K562 (cell line): Measurements from ENCODE around the gene NENF. TPM values are rescaled to one million over a fixed set of nuclear protein-coding genes. Genes with fewer than 3 reads are reported as not detected.

Experiments used
- FOXK1 ChIP-seq: sonication (generic); formaldehyde crosslinking; IDR thresholded peaks from 2 replicates; pipeline ENCODE4 v1.8.0; 2022; ENCODE audit warnings: missing genetic modification reagents, mild to moderate bottlenecking, borderline replicate concordance
- GABPB1 ChIP-seq: sonication (generic); formaldehyde crosslinking; IDR thresholded peaks from 2 replicates; pipeline ENCODE4 v1.8.0; 2022; ENCODE audit warnings: mild to moderate bottlenecking, missing genetic modification reagents
- NR4A1 ChIP-seq, 2 experiments: fragments of 250-450 bp in 1 of 2; fragments of 450-650 bp in 1 of 2; sonication (Bioruptor Pico) in 1 of 2; IDR thresholded peaks; 2 replicates each; pipeline versions ENCODE4 v1.4.0 to v1.6.1; 2016 to 2020; ENCODE audit warnings: mild to moderate bottlenecking in 2 of 2, missing compliant biosample characterization in 1 of 2, missing genetic modification characterization in 1 of 2, moderate library complexity in 1 of 2
- ZNF41 ChIP-seq: fragments of 250-450 bp; sonication (Bioruptor Pico); conservative IDR thresholded peaks from 2 replicates; pipeline ENCODE4 v1.4.0; 2020; ENCODE audit warnings: mild to moderate bottlenecking
- polyA plus RNA-seq, 8 experiments: library from polyadenylated mRNA; depleted of rRNA in 4 of 8; stranded (reverse) in 5 of 8; unstranded in 3 of 8; fragments of >200 nt; fragmentation: Nextera tagmentation in 2 of 8; fragmentation: Illumina TruSeq in 1 of 8; extraction: Ambion mirVana in 2 of 8; extraction: Trizol in 1 of 8; gene quantifications; 2 replicates each; pipeline versions ENCODE4 v1.2.1 to v1.2.3, GENCODE V29; 2011 to 2014; ENCODE audit warnings: inconsistent platforms in 1 of 8, missing spikeins in 1 of 8
- total RNA-seq, 7 experiments: library from RNA; depleted of rRNA in 6 of 7; stranded (reverse); fragments of >200 nt in 6 of 7; fragmentation: Illumina TruSeq in 2 of 7; extraction: Trizol in 2 of 7; gene quantifications; 2 replicates each; pipeline versions ENCODE4 v1.2.1 to v1.2.3, GENCODE V29; 2011 to 2021; ENCODE audit warnings: low replicate concordance in 1 of 7
- TF ChIP-seq, protein P1 (sequence below), 2 experiments: fragments of 450-650 bp in 1 of 2; sonication (generic) in 1 of 2; formaldehyde crosslinking in 1 of 2; IDR thresholded peaks; 2 replicates each; pipeline versions ENCODE4 v1.7.1 to v1.9.0; 2016 to 2022; ENCODE audit warnings: inconsistent platforms in 1 of 2, mild to moderate bottlenecking in 1 of 2, missing genetic modification reagents in 1 of 2
- TF ChIP-seq, protein P2 (sequence below): fragments of 450-650 bp; IDR thresholded peaks from 2 replicates; pipeline ENCODE4 v1.6.1; 2018; ENCODE audit warnings: mild to moderate bottlenecking, low read depth; ENCODE audit not compliant: partially characterized antibody
- TF ChIP-seq, protein P3 (sequence below): fragments of 450-650 bp; IDR thresholded peaks from 2 replicates; pipeline ENCODE4 v1.6.1; 2017; ENCODE audit warnings: antibody characterized with exemption
- TF ChIP-seq, protein P4 (sequence below), 2 experiments: fragments of 450-650 bp in 1 of 2; IDR thresholded peaks; 2 replicates each; pipeline ENCODE4 v1.6.1; 2011 to 2017; ENCODE audit warnings: low read depth in 2 of 2, antibody characterized with exemption in 1 of 2, borderline replicate concordance in 1 of 2, low read length in 1 of 2, mild to moderate bottlenecking in 1 of 2, mixed read lengths in 1 of 2; ENCODE audit not compliant: control insufficient read depth in 1 of 2

NENF gene
- total and polyA plus RNA-seq, 9 of the 15 experiments (the other 6 are each of a cell fraction or from before 2014, with no cell fraction given), result 6.1 to 100 (median 72.8) TPM

DNA sequence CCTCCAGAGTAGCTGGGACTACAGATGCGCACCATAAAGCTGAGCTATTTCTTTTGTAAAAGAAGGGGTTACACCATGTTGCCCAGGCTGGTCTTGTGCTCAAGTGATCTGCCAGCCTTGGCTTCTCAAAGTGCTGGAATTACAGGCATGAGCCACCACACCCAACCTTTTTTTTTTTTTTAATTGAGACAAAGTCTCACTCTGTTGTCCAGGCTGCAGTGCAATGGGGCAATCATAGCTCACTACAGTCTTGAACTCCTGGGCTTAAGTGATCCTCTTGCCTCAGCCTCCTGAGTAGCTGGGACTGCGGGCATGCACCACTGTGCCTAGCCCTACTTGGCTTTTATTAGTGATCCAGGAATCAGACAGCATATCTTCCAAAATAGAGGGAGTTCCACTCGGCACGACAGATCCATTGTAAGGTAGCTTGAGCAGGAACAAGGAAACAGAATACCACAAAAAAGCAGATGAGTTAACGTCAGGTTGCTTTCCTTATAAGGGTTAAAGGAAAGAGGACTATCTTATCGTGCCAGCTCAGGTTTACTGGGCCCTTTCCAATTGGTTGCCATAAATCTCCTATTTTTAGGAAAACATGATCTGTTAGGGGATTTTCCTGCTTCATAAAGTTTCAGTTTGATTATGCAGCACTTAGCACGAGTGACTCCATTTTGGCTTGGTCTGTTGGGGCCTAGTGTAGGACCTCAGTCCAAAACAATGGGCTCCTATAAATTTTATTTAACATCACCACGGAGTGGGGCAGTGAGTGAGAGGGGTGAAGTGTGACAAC is 45.2 kb downstream of the NENF start (continued):
- TF ChIP-seq, protein P1, sequence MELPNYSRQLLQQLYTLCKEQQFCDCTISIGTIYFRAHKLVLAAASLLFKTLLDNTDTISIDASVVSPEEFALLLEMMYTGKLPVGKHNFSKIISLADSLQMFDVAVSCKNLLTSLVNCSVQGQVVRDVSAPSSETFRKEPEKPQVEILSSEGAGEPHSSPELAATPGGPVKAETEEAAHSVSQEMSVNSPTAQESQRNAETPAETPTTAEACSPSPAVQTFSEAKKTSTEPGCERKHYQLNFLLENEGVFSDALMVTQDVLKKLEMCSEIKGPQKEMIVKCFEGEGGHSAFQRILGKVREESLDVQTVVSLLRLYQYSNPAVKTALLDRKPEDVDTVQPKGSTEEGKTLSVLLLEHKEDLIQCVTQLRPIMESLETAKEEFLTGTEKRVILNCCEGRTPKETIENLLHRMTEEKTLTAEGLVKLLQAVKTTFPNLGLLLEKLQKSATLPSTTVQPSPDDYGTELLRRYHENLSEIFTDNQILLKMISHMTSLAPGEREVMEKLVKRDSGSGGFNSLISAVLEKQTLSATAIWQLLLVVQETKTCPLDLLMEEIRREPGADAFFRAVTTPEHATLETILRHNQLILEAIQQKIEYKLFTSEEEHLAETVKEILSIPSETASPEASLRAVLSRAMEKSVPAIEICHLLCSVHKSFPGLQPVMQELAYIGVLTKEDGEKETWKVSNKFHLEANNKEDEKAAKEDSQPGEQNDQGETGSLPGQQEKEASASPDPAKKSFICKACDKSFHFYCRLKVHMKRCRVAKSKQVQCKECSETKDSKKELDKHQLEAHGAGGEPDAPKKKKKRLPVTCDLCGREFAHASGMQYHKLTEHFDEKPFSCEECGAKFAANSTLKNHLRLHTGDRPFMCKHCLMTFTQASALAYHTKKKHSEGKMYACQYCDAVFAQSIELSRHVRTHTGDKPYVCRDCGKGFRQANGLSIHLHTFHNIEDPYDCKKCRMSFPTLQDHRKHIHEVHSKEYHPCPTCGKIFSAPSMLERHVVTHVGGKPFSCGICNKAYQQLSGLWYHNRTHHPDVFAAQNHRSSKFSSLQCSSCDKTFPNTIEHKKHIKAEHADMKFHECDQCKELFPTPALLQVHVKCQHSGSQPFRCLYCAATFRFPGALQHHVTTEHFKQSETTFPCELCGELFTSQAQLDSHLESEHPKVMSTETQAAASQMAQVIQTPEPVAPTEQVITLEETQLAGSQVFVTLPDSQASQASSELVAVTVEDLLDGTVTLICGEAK (IDR thresholded peaks at IDR 0.05), result peak; percentile 62; the same call in 1 of the 2 replicates
- TF ChIP-seq, protein P1 (CRISPR knock-in tag; IDR thresholded peaks at IDR 0.05), result no peak
- TF ChIP-seq ZNF41 (CRISPR knock-in tag) (peak; percentile 97), FOXK1 (CRISPR knock-in tag) (peak; percentile 54; the same call in 1 of the 2 replicates), NR4A1 (CRISPR knock-in tag; IDR thresholded peaks at IDR 0.05) (no peak), NR4A1 (tag; IDR thresholded peaks at IDR 0.05) (peak; percentile 98), GABPB1 (no peak)
- TF ChIP-seq, protein P2, sequence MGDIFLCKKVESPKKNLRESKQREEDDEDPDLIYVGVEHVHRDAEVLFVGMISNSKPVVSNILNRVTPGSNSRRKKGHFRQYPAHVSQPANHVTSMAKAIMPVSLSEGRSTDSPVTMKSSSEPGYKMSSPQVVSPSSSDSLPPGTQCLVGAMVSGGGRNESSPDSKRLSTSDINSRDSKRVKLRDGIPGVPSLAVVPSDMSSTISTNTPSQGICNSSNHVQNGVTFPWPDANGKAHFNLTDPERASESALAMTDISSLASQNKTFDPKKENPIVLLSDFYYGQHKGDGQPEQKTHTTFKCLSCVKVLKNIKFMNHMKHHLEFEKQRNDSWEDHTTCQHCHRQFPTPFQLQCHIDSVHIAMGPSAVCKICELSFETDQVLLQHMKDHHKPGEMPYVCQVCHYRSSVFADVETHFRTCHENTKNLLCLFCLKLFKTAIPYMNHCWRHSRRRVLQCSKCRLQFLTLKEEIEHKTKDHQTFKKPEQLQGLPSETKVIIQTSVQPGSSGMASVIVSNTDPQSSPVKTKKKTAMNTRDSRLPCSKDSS, result no peak
- TF ChIP-seq, protein P3, sequence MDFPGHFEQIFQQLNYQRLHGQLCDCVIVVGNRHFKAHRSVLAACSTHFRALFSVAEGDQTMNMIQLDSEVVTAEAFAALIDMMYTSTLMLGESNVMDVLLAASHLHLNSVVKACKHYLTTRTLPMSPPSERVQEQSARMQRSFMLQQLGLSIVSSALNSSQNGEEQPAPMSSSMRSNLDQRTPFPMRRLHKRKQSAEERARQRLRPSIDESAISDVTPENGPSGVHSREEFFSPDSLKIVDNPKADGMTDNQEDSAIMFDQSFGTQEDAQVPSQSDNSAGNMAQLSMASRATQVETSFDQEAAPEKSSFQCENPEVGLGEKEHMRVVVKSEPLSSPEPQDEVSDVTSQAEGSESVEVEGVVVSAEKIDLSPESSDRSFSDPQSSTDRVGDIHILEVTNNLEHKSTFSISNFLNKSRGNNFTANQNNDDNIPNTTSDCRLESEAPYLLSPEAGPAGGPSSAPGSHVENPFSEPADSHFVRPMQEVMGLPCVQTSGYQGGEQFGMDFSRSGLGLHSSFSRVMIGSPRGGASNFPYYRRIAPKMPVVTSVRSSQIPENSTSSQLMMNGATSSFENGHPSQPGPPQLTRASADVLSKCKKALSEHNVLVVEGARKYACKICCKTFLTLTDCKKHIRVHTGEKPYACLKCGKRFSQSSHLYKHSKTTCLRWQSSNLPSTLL, result no peak
- TF ChIP-seq, protein P4, sequence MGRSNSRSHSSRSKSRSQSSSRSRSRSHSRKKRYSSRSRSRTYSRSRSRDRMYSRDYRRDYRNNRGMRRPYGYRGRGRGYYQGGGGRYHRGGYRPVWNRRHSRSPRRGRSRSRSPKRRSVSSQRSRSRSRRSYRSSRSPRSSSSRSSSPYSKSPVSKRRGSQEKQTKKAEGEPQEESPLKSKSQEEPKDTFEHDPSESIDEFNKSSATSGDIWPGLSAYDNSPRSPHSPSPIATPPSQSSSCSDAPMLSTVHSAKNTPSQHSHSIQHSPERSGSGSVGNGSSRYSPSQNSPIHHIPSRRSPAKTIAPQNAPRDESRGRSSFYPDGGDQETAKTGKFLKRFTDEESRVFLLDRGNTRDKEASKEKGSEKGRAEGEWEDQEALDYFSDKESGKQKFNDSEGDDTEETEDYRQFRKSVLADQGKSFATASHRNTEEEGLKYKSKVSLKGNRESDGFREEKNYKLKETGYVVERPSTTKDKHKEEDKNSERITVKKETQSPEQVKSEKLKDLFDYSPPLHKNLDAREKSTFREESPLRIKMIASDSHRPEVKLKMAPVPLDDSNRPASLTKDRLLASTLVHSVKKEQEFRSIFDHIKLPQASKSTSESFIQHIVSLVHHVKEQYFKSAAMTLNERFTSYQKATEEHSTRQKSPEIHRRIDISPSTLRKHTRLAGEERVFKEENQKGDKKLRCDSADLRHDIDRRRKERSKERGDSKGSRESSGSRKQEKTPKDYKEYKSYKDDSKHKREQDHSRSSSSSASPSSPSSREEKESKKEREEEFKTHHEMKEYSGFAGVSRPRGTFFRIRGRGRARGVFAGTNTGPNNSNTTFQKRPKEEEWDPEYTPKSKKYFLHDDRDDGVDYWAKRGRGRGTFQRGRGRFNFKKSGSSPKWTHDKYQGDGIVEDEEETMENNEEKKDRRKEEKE (IDR thresholded peaks at IDR 0.05; ENCODE audit: borderline replicate concordance in 1 of 2, control insufficient read depth in 1 of 2, low read depth in 2 of 2, low read length in 1 of 2), result no peak
